WI38 (cell line): ENCODE data around the gene KCMF1.

Experiments
- H3K4me3 ChIP-seq: 2 replicates; pipeline ENCODE4 v1.5.1; 2011; ENCODE audit warnings: low read depth, mild to moderate bottlenecking, control low read depth, low read length
- CTCF ChIP-seq: IDR thresholded peaks from 2 replicates; pipeline ENCODE4 v1.5.1; 2012; ENCODE audit warnings: low read depth, mild to moderate bottlenecking, control low read depth, low read length

Gene KCMF1

DNA sequence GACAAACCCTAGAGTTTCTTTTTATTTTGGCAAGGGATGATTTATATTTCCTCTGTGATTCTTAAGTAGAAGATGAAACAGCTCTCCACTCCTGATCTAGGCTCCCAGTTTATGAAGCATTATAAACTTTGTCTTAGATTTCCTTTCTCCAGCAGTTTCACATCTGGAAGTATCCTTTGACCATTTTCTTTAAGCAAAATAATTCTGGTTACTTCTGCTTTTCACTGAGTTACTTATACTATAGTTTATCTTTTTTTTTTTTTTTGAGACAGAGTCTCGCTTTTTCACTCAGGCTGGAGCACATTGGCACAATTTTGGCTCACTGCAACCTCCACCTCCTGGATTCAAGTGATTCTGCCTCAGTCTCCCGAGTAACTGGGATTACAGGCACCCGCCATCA, 45.5 kb downstream of the KCMF1 start:
- no peak for TF ChIP-seq CTCF
- no peak overlapping the region for H3K4me3 ChIP-seq

GRCh38 chr2:85017411-85018048, 46.6 kb downstream of the KCMF1 start:
- TF ChIP-seq CTCF = peak; percentile 14; the same call in 1 of the 2 replicates

DNA sequence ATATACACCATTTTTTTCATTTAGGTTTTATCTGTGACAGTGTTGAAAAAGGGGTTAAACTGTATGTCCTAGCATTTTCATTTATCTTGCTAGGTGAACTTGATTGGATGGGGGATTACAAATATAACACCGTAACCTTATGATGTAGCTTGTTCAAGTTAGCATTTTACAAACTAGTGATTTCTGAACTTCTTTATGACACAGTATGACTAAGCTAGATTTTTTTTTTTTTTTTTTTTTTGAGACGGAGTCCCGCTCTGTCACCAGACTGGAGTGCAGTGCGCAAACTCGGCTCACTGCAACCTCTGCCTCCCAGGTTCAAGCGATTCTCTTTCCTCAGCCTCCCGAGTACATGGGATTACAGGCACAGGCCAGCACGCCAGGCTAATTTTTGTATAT, 47.1 kb downstream of the KCMF1 start:
- H3K4me3 ChIP-seq = no peak overlapping the region
- TF ChIP-seq CTCF = no peak

More at GRCh38 chr2:85017411-85018048, 46.6 kb downstream of the KCMF1 start:
- no peak overlapping the region for H3K4me3 ChIP-seq

DNA sequence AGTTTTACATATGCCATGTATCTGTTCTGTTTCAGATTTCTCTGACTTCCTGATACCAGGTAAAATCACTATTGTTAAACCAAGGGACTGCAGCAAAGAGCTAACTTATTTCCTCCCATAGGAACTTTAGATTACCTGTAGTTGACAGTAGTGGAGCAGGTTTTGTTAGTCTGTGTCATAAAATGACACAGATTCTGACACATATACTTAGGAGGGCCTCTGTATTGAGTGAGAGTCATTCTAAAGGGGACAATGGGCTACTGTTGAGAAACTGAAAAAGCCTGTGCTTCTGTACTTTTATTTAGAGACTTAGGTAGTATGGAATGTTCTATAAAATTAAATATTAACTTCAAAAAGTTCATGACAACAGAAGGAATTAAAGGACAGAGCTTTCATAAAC, 48.2 kb downstream of the KCMF1 start:
- H3K4me3 ChIP-seq = no peak overlapping the region
- no peak for TF ChIP-seq CTCF

DNA sequence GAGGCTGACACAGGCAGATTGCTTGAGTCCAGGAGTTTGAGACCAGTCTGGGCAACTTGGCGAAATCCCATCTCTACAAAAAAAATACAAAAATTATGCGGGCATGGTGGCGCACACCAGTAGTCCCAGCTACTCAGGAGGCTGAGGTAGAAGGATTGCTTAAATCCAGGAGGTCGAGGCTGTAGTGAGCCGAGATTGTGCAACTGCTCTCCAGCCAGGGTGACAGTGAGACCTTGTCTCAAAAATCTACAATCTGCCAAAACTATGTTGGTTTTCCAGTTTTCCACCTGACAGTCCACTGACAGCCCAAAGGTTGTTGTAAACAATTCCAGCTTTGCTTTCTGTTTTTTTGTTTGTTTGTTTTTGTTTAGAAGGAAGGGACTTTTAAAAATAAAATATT, 51.3 kb downstream of the KCMF1 start:
- no peak for TF ChIP-seq CTCF
- no peak overlapping the region for H3K4me3 ChIP-seq

DNA sequence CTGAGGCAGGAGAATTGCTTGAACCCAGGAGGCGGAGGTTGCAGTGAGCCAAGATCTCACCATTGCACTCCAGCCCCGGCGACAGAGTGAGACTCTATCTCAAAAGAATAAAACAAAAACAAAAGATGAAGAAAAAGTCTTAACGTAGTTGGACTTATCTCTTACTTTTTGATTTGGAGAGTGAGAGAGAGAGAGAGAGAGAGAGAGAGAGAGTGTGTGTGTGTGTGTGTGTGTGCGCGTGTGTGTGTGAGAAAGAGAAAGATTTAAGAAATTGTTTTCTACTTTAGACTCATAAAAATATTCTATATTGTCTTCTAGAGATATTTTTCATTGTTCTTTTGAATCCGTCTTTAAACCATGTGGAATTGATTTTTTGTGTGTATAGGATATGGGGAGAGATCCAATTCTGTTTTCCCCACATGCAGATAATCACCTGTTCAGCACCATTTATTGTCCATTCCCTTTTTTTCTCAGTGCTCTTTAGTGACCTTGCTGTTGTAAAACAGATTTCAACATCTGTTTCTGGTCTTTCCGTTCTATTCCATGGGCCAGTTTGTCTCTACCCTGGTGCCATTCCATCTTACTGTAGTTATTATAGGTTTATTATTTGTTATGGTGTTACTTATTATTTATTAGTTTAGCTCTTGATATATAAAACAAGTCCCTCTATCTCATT, 53.5 kb downstream of the KCMF1 start:
- H3K4me3 ChIP-seq = no peak overlapping the region
- TF ChIP-seq CTCF = no peak

- no peak overlapping the region for H3K4me3 ChIP-seq
- TF ChIP-seq CTCF = no peak
These were observed 61.7 kb downstream of the KCMF1 start for GRCh38 chr2:85032621-85033020.
